Heart left ventricle (tissue), 13 donors: ENCODE results near the gene LRMDA.

Source experiments
- CTCF ChIP-seq, 12 donors: fragments of 200-600 bp; sonication (generic) in 4 of 12; IDR thresholded peaks; one replicate each; pipeline versions ENCODE4 v1.5.0 to v1.8.0; 2018 to 2022; ENCODE audit warnings: antibody characterized with exemption in 12 of 12, mild to moderate bottlenecking in 5 of 12
- POLR2A ChIP-seq, 2 donors: fragments of 450-650 bp; IDR thresholded peaks; one replicate each; pipeline ENCODE4 v1.6.1; 2017; ENCODE audit warnings: antibody characterized with exemption in 2 of 2, mild to moderate bottlenecking in 2 of 2, moderate library complexity in 2 of 2
- donor health status: ischemic (EF 13 %, LVEDD 7.1; RV severe dilation, severe dysfunction).
- donor health status: DM: no; HTN: yes; CAD: no.
- donor health status: DM: no; HTN: no; CAD: no.
- donor health status: ischemic (EF 25% LVEDD 6.9; RV normal size, moderate dysfunction).
- donor health status: ischemic (EF 25% LVEDD 5.7; RV mildly dilated, moderate dysfunction).
- donor health status: ischemic (EF 35%, LVEDD 5.7; RV mildly dilated, moderate dysfunction).
- donor health status: nonischemic (EF 11% LVEDD 7.7; RV severe dilation, severe dysfunction).
- donor health status: DM: yes; HTN: yes; CAD: no.
- donor health status: PGD.
- donor health status: ischemic (EF 29% LVEDD 5.4; RV normal size, mild dysfunction).
- donor health status: nonischemic (EF 23%, LVEDD 6.1; RV moderate dilation, normal function).

- TF ChIP-seq CTCF (IDR thresholded peaks at IDR 0.05) = no peak
- no peak for TF ChIP-seq POLR2A (IDR thresholded peaks at IDR 0.05)
Observed at GRCh38 chr10:76442113-76442512, 1010.7 kb downstream of the LRMDA start.
